ENCODE data around the gene APOLD1.
"Not testable (repeated sequence)": the region's sequence is repeated elsewhere in the genome, so short reads cannot be mapped to it uniquely, and the experiment has no call there.

Gene APOLD1

GRCh38 chr12:12786706-12787601, 1.5 kb downstream of the APOLD1 start:
- DNase-seq (ENCODE audit: low read depth in 2 of 2) = peak; percentile 54 to 64

- no peak for DNase-seq (ENCODE audit: low read depth in 2 of 2)
Observed at GRCh38 chr12:12788131-12788530, 2.7 kb downstream of the APOLD1 start.

GRCh38 chr12:12788675-12789368, 3.4 kb downstream of the APOLD1 start:
- peak; percentile 43 to 47 for DNase-seq (ENCODE audit: low read depth in 2 of 2)

- DNase-seq (ENCODE audit: low read depth in 2 of 2) = no peak
Observed at GRCh38 chr12:12790956-12791355, 5.5 kb downstream of the APOLD1 start.

GRCh38 chr12:12791756-12792369, 6.4 kb downstream of the APOLD1 start:
- no peak for DNase-seq (ENCODE audit: low read depth in 2 of 2)

- DNase-seq (ENCODE audit: low read depth in 2 of 2) = no peak
Observed at GRCh38 chr12:12792421-12792820, 7.0 kb downstream of the APOLD1 start.

GRCh38 chr12:12794686-12795085, 9.2 kb downstream of the APOLD1 start:
- DNase-seq (ENCODE audit: low read depth in 2 of 2) = no peak

- no peak for DNase-seq (ENCODE audit: low read depth in 2 of 2)
Observed at GRCh38 chr12:12796171-12796570, 10.7 kb downstream of the APOLD1 start.

- no peak for DNase-seq (ENCODE audit: low read depth in 2 of 2)
Observed at GRCh38 chr12:12796928-12797793, 11.7 kb downstream of the APOLD1 start.

- no peak for DNase-seq (ENCODE audit: low read depth in 2 of 2)
Observed at GRCh38 chr12:12797794-12798152, 12.3 kb downstream of the APOLD1 start.

- no peak for DNase-seq (ENCODE audit: low read depth in 2 of 2)
Observed at GRCh38 chr12:12798480-12798879, 13.0 kb downstream of the APOLD1 start.

- DNase-seq (ENCODE audit: low read depth in 2 of 2) = no peak
Observed at GRCh38 chr12:12799163-12799920, 13.9 kb downstream of the APOLD1 start.

GRCh38 chr12:12800406-12801180, 15.1 kb downstream of the APOLD1 start:
- no peak for DNase-seq (ENCODE audit: low read depth in 2 of 2)

- DNase-seq (ENCODE audit: low read depth in 2 of 2) = not testable (repeated sequence)
Observed at GRCh38 chr12:12801656-12802055, 16.2 kb downstream of the APOLD1 start.

GRCh38 chr12:12803186-12803585, 17.7 kb downstream of the APOLD1 start:
- DNase-seq (ENCODE audit: low read depth in 2 of 2) = peak in 1 of 2 donors; percentile 24

- no peak for DNase-seq (ENCODE audit: low read depth in 2 of 2)
Observed at GRCh38 chr12:12804011-12804410, 18.6 kb downstream of the APOLD1 start.

GRCh38 chr12:12804432-12804886, 19.0 kb downstream of the APOLD1 start:
- no peak for DNase-seq (ENCODE audit: low read depth in 2 of 2)

GRCh38 chr12:12806784-12807516, 21.5 kb downstream of the APOLD1 start:
- no peak for DNase-seq (ENCODE audit: low read depth in 2 of 2)

- DNase-seq (ENCODE audit: low read depth in 2 of 2) = not testable (repeated sequence)
Observed at GRCh38 chr12:12807517-12807903, 22.1 kb downstream of the APOLD1 start.

Measured in stimulated activated CD4-positive, alpha-beta T cell treated with anti-CD3 and anti-CD28 coated beads, Interleukin-4, amount 100 ng/mL, for 48 hours (primary cell).